GM19324 (cell line): ENCODE measurements around the gene SUSD1.

Experiments
- ATAC-seq: cut with Tn5 transposase; IDR thresholded peaks from one replicate; pipeline ENCODE4 v1.9.1; 2021; ENCODE audit warnings: mild to moderate bottlenecking, moderate library complexity; ENCODE audit not compliant: unreplicated experiment, low FRiP score

The SUSD1 gene

GRCh38 chr9:112044881-112045280, 130.2 kb downstream of the SUSD1 start:
- ATAC-seq, result no peak

- ATAC-seq, result no peak
Measured at GRCh38 chr9:112044186-112044585, 130.9 kb downstream of the SUSD1 start.

- ATAC-seq, result no peak
Measured at GRCh38 chr9:112043423-112043822, 131.7 kb downstream of the SUSD1 start.

- ATAC-seq, result no peak
Measured at GRCh38 chr9:112042769-112043168, 132.3 kb downstream of the SUSD1 start.

GRCh38 chr9:112042244-112042638, 132.9 kb downstream of the SUSD1 start:
- no peak for ATAC-seq

- no peak for ATAC-seq
Measured at GRCh38 chr9:112041536-112042243, 133.4 kb downstream of the SUSD1 start.

GRCh38 chr9:112041199-112041535, 133.9 kb downstream of the SUSD1 start:
- no peak for ATAC-seq

- ATAC-seq, result no peak
Measured at GRCh38 chr9:112038017-112038408, 137.1 kb downstream of the SUSD1 start.

GRCh38 chr9:112037281-112038016, 137.6 kb downstream of the SUSD1 start:
- ATAC-seq, result no peak

GRCh38 chr9:112035166-112035826, 139.8 kb downstream of the SUSD1 start:
- no peak for ATAC-seq

- no peak for ATAC-seq
Measured at GRCh38 chr9:112034216-112034611, 140.9 kb downstream of the SUSD1 start.

- peak; percentile 25 for ATAC-seq
Measured at GRCh38 chr9:112033237-112034215, 141.6 kb downstream of the SUSD1 start.

- no peak for ATAC-seq
Measured at GRCh38 chr9:112032743-112033142, 142.4 kb downstream of the SUSD1 start.

GRCh38 chr9:112032009-112032408, 143.1 kb downstream of the SUSD1 start:
- peak; percentile 60 for ATAC-seq

- ATAC-seq, result no peak
Measured at GRCh38 chr9:112031400-112031799, 143.7 kb downstream of the SUSD1 start.

- no peak for ATAC-seq
Measured at GRCh38 chr9:112029921-112030444, 145.1 kb downstream of the SUSD1 start.

- ATAC-seq, result no peak
Measured at GRCh38 chr9:112028242-112029221, 146.6 kb downstream of the SUSD1 start.

GRCh38 chr9:112025850-112026249, 149.2 kb downstream of the SUSD1 start:
- no peak for ATAC-seq

GRCh38 chr9:112021742-112022141, 153.4 kb downstream of the SUSD1 start:
- ATAC-seq, result no peak
